LNCaP clone FGC (cell line): ENCODE measurements around the gene CGB5.

Experiments
- DNase-seq: peaks from one replicate; pipeline ENCODE4 v3.0.0-alpha.2; 2011; ENCODE audit warnings: low read depth
- H3K4me3 ChIP-seq: 2 replicates; pipeline ENCODE4 v1.5.1; 2011; ENCODE audit warnings: mild to moderate bottlenecking, low read depth, low read length, control low read depth
- TF ChIP-seq, protein P1 (sequence below): IDR thresholded peaks from 2 replicates; pipeline ENCODE4 v1.5.1; 2012; ENCODE audit warnings: mild to moderate bottlenecking; ENCODE audit not compliant: control insufficient read depth, insufficient read depth; ENCODE audit errors: extremely low read depth

CGB5 gene

DNA sequence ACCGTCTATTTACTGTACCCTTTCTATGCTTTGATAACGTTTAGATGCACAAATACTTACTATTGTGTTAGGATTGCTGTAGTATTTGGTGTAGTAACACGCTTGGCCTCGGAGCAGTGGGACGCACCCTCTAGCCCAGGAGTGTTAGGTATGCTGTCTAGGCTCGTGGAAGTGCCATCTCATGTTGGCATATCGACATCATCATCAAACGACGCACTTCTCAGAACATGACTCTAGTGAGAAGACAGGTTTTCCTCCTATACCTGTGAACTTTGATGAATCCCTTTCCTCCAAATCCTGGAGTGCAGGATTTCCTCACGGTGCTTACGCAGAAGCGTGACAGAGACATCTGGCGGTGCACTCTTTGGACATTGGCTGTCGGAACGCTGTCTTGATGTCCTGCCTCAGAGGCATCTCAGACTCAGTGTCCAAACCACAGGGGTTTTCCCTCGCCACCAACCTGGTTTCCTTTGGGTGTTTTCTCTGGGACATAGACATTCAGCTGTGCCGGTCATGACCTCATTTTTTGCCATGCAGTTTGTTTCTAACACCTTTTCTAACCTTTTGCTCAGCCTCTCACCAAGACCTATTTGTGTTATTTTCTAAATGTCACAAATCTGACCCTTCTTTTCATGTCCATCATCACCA, 47.9 kb downstream of the CGB5 start:
- H3K4me3 ChIP-seq, result no peak overlapping the region
- TF ChIP-seq, protein P1, sequence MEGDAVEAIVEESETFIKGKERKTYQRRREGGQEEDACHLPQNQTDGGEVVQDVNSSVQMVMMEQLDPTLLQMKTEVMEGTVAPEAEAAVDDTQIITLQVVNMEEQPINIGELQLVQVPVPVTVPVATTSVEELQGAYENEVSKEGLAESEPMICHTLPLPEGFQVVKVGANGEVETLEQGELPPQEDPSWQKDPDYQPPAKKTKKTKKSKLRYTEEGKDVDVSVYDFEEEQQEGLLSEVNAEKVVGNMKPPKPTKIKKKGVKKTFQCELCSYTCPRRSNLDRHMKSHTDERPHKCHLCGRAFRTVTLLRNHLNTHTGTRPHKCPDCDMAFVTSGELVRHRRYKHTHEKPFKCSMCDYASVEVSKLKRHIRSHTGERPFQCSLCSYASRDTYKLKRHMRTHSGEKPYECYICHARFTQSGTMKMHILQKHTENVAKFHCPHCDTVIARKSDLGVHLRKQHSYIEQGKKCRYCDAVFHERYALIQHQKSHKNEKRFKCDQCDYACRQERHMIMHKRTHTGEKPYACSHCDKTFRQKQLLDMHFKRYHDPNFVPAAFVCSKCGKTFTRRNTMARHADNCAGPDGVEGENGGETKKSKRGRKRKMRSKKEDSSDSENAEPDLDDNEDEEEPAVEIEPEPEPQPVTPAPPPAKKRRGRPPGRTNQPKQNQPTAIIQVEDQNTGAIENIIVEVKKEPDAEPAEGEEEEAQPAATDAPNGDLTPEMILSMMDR, result no peak
- DNase-seq, result no peak

DNA sequence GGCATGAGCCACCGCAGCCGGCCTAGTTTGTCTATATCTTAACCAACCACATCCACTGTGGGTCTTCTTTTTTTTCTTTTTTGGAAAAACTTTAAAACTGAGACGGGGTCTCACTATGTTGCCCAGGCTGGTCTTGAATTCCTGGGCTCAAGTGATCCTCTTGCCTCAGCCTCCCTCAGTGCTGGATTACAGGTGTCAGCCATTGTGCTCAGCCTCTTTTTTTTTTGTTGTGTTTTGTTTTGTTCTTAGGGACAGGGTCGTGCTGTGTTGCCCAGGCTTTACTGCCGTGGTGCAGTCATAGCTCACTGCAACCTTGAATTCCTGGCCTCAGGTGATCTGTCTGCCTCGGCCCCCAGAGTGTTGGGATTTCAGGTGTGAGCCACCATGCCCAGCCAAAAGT, 49.0 kb downstream of the CGB5 start:
- TF ChIP-seq, protein P1, result no peak
- H3K4me3 ChIP-seq, result no peak overlapping the region
- no peak for DNase-seq
